GOT3 (cell line): ENCODE results near the gene LCTL.
"Not testable (repeated sequence)": the region's sequence is repeated elsewhere in the genome, so short reads cannot be mapped to it uniquely, and the experiment has no call there.

ENCODE experiments used
- DNase-seq: peaks from one replicate; lab custom pipeline; 2025; ENCODE audit warnings: mixed read lengths; lab: John Stamatoyannopoulos, UW

Gene LCTL

GRCh38 chr15:66503041-66503648 is 62.7 kb downstream of the LCTL start:
- DNase-seq: not testable (repeated sequence)

- DNase-seq: no peak
These were observed 63.3 kb downstream of the LCTL start for GRCh38 chr15:66502491-66502890.

GRCh38 chr15:66500346-66500745 is 65.5 kb downstream of the LCTL start:
- DNase-seq: not testable (repeated sequence)

GRCh38 chr15:66498501-66499386 is 67.1 kb downstream of the LCTL start:
- DNase-seq: no peak
